ENCODE measurements around the gene TMEM185A.

GRCh38 chrX:149571770-149572169 lies 59.8 kb downstream of the TMEM185A start:
- TF ChIP-seq CTCF (IDR thresholded peaks at IDR 0.05; ENCODE audit: low read depth, low read length) (no peak), POLR2A (IDR thresholded peaks at IDR 0.05; ENCODE audit: extremely low read depth, insufficient read length) (no peak), MAX (IDR thresholded peaks at IDR 0.05; ENCODE audit: low read depth, low read length) (no peak)

Data from NB4 (cell line).